Measurements from ENCODE around the gene LPP. TPM values are rescaled to one million over a fixed set of nuclear protein-coding genes. Genes with fewer than 3 reads are reported as not detected.

The LPP gene
- polyA plus RNA-seq, 2 of the 4 experiments (the other 2 are of a cell fraction): 11.0 to 30.8 TPM

GRCh38 chr3:188434594-188434993 is 280.6 kb downstream of the LPP start:
- H3K4me1 ChIP-seq: peaks cover 52% of the 10 kb centered on the region
- FAIRE-seq: no peak
- no peak overlapping the region for H3K27ac ChIP-seq
- no peak overlapping the region for H3K4me2 ChIP-seq
- 92% methylated on average over 3 of the region's 3 CpGs for WGBS (ENCODE audit: missing lambda C conversion rate)
- CTCF ChIA-PET: no interaction called here
- H3K9me3 ChIP-seq: no peaks in the 10 kb centered on the region
- no peak for DNase-seq (ENCODE audit: low read depth in 1 of 2, low spot score in 1 of 2)
- no peak for TF ChIP-seq EHMT2 (IDR thresholded peaks at IDR 0.05; ENCODE audit: low read depth)
- no peak for TF ChIP-seq REST (IDR thresholded peaks at IDR 0.05)
- TF ChIP-seq, protein P1, sequence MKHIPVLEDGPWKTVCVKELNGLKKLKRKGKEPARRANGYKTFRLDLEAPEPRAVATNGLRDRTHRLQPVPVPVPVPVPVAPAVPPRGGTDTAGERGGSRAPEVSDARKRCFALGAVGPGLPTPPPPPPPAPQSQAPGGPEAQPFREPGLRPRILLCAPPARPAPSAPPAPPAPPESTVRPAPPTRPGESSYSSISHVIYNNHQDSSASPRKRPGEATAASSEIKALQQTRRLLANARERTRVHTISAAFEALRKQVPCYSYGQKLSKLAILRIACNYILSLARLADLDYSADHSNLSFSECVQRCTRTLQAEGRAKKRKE (CRISPR knock-in tag; IDR thresholded peaks at IDR 0.05; ENCODE audit: low read depth): no peak
- TF ChIP-seq MAFK (IDR thresholded peaks at IDR 0.05; ENCODE audit: partially characterized antibody): no peak
- no peak for TF ChIP-seq ESRRA (IDR thresholded peaks at IDR 0.05; ENCODE audit: borderline replicate concordance, low read length)
- no peak for TF ChIP-seq HES2 (IDR thresholded peaks at IDR 0.05)
- no peak for TF ChIP-seq POLR2A (IDR thresholded peaks at IDR 0.05; ENCODE audit: low read length)
- no peak for TF ChIP-seq SREBF2 (IDR thresholded peaks at IDR 0.05)
- TF ChIP-seq JUN (IDR thresholded peaks at IDR 0.05): no peak
- TF ChIP-seq EHF (CRISPR knock-in tag; IDR thresholded peaks at IDR 0.05): no peak
- no peak for TF ChIP-seq MAX (IDR thresholded peaks at IDR 0.05)
- no peak for TF ChIP-seq CEBPB (IDR thresholded peaks at IDR 0.05)
- TF ChIP-seq ELK1 (IDR thresholded peaks at IDR 0.05; ENCODE audit: low read depth, low read length): no peak
- no peak for TF ChIP-seq ZC3H11A (IDR thresholded peaks at IDR 0.05)
- TF ChIP-seq, protein P2, sequence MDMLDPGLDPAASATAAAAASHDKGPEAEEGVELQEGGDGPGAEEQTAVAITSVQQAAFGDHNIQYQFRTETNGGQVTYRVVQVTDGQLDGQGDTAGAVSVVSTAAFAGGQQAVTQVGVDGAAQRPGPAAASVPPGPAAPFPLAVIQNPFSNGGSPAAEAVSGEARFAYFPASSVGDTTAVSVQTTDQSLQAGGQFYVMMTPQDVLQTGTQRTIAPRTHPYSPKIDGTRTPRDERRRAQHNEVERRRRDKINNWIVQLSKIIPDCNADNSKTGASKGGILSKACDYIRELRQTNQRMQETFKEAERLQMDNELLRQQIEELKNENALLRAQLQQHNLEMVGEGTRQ (IDR thresholded peaks at IDR 0.05): no peak
- no peak for TF ChIP-seq KDM5A (IDR thresholded peaks at IDR 0.05)
- TF ChIP-seq CBX2 (IDR thresholded peaks at IDR 0.05; ENCODE audit: borderline replicate concordance, low read depth): no peak
- TF ChIP-seq POLR2AphosphoS2 (conservative IDR thresholded peaks at IDR 0.05; ENCODE audit: low read length): no peak
- no peak overlapping the region for H3K4me3 ChIP-seq
- POLR2A ChIA-PET: no interaction called here
- ATAC-seq: no peak

DNA sequence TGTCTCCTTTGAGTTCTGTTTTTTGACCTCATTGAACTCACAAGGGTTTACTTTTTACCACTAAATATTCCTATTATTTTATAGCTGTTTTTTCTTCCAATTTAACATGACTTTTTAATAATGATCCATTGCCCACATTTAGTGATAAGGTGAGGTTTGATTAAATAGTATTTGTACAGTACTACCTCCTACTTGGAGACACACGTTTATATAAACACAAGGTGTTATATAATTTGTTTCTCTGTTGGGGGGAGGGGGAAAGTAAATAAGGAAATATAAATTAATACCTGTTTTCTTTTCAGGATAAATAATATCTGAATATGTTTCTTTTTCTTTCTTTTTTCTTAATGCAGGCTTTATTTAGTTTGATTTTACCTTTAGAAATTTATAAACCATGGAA is 281.3 kb downstream of the LPP start:
- H3K4me2 ChIP-seq: no peak overlapping the region
- no peaks in the 10 kb centered on the region for H3K9me3 ChIP-seq
- FAIRE-seq: no peak
- no peak for ATAC-seq
- CTCF ChIA-PET: no interaction called here
- peaks cover 58% of the 10 kb centered on the region for H3K4me1 ChIP-seq
- WGBS (ENCODE audit: missing lambda C conversion rate): 41% methylated on average over 1 of the region's 1 CpG
- no peak for DNase-seq (ENCODE audit: low read depth in 1 of 2, low spot score in 1 of 2)
- H3K4me3 ChIP-seq: no peak overlapping the region
- POLR2A ChIA-PET: no interaction called here
- no peak overlapping the region for H3K27ac ChIP-seq
- TF ChIP-seq, protein P3, sequence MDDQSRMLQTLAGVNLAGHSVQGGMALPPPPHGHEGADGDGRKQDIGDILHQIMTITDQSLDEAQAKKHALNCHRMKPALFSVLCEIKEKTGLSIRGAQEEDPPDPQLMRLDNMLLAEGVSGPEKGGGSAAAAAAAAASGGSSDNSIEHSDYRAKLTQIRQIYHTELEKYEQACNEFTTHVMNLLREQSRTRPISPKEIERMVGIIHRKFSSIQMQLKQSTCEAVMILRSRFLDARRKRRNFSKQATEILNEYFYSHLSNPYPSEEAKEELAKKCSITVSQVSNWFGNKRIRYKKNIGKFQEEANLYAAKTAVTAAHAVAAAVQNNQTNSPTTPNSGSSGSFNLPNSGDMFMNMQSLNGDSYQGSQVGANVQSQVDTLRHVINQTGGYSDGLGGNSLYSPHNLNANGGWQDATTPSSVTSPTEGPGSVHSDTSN (IDR thresholded peaks at IDR 0.05): no peak
- TF ChIP-seq, protein P2 (IDR thresholded peaks at IDR 0.05): no peak
- TF ChIP-seq TP53 (CRISPR knock-in tag; IDR thresholded peaks at IDR 0.05): no peak
- TF ChIP-seq FOXS1 (CRISPR knock-in tag; IDR thresholded peaks at IDR 0.05): no peak
- no peak for TF ChIP-seq EP300 (IDR thresholded peaks at IDR 0.05)
- no peak for TF ChIP-seq FOSB (CRISPR knock-in tag; IDR thresholded peaks at IDR 0.05)
- no peak for TF ChIP-seq CHD2 (IDR thresholded peaks at IDR 0.05; ENCODE audit: low read length, partially characterized antibody)
- no peak for TF ChIP-seq HDAC2 (IDR thresholded peaks at IDR 0.05)
- TF ChIP-seq HOXA7 (CRISPR knock-in tag; IDR thresholded peaks at IDR 0.05): no peak
- no peak for TF ChIP-seq ZSCAN20 (CRISPR knock-in tag; IDR thresholded peaks at IDR 0.05)
- no peak for TF ChIP-seq SREBF2 (IDR thresholded peaks at IDR 0.05)
- TF ChIP-seq ZFP36 (IDR thresholded peaks at IDR 0.05; ENCODE audit: borderline replicate concordance, partially characterized antibody): no peak
- no peak for TF ChIP-seq NFE2L2 (conservative IDR thresholded peaks at IDR 0.05; ENCODE audit: low read length)
- no peak for TF ChIP-seq PHF8 (IDR thresholded peaks at IDR 0.05; ENCODE audit: borderline replicate concordance, low read depth)
- TF ChIP-seq, protein P4, sequence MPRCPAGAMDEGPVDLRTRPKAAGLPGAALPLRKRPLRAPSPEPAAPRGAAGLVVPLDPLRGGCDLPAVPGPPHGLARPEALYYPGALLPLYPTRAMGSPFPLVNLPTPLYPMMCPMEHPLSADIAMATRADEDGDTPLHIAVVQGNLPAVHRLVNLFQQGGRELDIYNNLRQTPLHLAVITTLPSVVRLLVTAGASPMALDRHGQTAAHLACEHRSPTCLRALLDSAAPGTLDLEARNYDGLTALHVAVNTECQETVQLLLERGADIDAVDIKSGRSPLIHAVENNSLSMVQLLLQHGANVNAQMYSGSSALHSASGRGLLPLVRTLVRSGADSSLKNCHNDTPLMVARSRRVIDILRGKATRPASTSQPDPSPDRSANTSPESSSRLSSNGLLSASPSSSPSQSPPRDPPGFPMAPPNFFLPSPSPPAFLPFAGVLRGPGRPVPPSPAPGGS (IDR thresholded peaks at IDR 0.05): no peak
